HG03066 (cell line): ENCODE measurements around the gene CELF6.
A peak's percentile ranks its signal among the peaks of the same experiment; 100 is the strongest.

ENCODE experiments used
- ATAC-seq: cut with Tn5 transposase; IDR thresholded peaks from one replicate; pipeline ENCODE4 v1.9.1; 2021; ENCODE audit warnings: low read depth; ENCODE audit not compliant: unreplicated experiment

The CELF6 gene

DNA sequence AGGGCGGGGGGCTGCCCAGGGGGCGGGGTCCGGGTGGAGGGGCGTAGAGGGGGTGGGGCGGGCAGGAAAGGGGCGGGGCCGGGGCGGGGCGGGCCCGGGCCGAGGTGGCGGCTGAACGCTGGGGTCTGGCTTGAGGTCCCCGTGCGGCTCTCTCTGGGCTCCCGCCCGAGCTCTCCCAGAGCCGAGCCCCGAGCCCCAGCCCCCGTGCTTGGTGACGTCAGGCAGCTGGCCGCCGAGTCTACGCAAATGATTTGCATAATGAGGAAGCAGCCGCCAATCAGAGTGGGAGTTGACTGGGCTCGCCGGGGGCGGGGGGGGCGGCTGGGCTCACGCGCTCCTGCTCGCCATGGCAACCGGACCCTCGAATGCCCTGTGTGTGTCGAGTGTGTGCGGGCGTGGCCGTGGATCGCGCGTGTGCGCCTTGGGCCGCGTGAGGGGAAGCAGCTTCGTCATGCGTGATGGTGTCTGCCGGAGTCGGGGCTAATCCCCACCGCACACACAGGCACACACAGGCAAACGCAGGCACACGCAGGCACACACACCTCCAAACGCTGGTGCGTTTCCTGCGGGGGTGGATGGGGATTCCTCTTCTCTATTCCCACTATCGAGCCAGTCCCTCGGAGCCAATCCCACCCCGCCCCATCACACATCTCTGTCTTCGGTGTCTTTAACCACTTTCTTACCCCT lies at the start of gene CELF6:
Gene CELF6, minus strand, starts transcription at position 173 of the 687 bp plus-strand sequence. CDS start 283 bp downstream, outside the sequence.
- ATAC-seq, result peak; percentile 76

DNA sequence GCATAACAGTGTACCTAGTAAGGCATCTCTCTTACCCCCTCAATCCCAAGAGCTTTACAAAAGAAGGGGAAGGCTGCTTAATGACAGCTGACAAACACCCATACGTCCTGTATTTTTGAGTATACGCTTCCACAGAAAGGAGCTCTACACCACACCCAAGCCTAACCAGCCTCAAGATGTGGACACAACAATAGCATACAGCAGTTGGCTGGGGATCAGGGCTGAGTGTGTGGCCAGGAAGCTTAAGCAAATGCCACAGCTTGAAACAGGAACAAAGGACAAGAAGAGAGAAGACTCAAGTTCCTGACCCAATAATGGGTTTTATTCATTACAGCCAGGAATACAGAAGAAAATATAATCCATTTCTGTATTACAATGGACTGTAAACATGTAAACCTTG lies 48.9 kb upstream of the CELF6 start:
- no peak for ATAC-seq

DNA sequence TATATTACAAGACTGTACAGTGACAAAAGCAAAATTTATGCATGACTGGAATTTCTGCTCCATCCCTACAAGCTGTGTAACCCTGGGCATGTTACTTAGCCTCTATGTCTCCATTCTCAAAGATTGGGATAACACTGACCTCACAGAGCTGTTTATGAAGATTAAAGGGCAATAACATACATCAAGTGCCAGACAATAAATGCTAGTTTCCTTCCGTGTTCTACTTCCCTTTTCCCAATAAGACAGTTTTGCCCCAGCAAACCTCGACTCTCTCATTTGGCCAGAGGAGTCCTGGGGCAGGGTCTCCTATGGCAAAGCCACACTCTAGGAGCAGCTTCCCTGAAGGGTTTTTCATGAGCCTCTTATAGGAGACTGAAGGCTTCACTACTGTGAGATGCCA lies 48.4 kb upstream of the CELF6 start:
- no peak for ATAC-seq

GRCh38 chr15:72365844-72366243 lies 45.9 kb upstream of the CELF6 start:
- peak; percentile 93 for ATAC-seq

GRCh38 chr15:72361176-72361575 lies 41.2 kb upstream of the CELF6 start:
- ATAC-seq, result no peak

DNA sequence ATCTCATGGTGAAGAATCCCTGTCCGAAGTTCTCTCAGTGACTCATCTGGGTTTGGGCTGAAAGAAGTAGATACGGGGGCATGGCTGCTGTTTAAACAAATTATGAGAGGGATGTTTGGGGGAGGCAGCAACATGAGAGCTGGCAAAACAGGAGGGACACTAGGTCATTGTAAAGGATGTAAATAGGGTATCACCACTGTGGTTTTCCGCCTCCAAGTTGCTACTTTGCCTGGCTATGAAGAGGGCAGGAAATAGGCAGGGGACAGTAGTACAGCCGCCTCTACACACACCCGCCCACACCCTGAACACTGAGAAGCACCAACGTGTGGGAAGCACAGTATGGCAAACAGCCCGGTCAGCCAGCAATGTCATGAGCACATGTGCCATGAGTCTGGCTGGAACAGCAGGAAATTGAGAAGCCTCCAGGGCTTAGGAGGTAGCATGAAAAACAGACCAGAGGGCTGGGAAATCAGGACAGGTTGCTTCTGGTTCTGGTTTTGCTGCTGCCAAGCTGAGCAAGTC lies 38.8 kb upstream of the CELF6 start:
- ATAC-seq, result peak; percentile 90

DNA sequence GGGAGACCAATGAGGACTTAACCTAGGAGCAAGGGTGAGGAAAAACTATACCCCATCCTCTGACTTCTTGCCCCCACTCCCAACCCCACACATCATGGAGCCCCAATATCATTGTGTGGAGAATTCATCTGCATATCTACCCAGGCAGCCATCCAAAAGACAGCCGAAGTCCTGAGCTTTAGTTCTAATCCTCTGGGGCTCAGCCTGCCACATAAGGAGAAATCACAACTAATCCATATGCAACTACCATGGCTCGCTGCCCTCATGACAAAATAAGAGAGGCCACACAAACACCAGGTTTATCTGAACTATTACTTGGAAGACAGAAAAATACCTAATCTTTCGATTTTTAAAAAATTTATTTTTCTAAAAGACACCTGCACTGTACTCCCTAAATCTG lies 38.2 kb upstream of the CELF6 start:
- ATAC-seq, result no peak

- ATAC-seq, result no peak
Observed at GRCh38 chr15:72354496-72354895, 34.5 kb upstream of the CELF6 start.

DNA sequence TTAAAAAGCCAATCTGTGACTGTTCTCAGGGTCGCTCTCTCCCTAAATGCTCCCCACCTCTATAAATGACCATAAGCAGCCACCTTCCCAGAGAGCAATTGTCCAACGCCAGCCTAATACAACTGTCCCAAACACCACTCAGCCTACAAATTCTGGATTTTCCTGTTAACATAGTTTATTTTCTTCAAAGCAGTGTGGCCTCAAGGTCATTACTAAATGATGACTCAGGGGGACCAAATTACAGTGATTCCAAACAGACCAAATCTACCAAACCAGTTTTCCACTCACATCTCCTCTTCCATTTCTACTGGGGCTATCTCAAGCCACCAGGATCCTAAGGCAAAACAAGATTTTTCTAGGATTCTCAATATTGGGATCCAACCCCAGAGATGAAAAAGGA lies 33.3 kb upstream of the CELF6 start:
- no peak for ATAC-seq

- ATAC-seq, result no peak
Observed at GRCh38 chr15:72345806-72346205, 25.8 kb upstream of the CELF6 start.

- ATAC-seq, result no peak
Observed at GRCh38 chr15:72345280-72345679, 25.3 kb upstream of the CELF6 start.

GRCh38 chr15:72344602-72345001 lies 24.6 kb upstream of the CELF6 start:
- ATAC-seq, result no peak

DNA sequence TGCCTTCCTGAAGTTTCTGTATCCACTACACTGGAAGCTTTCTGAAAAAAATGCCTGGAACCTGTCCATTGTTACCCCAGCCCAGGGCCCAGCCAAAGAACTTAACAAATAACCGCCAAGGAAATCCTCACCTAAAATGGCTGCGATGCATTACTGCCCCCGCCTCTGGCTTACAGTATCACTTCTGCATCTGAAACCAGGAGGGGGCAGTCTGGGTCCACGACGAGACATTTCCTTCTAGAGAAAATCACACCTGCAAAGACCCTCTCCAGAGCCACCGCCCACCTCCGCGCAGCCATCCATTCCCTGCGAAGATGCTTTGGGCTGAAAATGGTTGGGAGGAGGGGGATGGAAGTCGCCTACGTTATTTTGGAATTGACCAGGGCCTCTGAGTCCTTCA lies 22.4 kb upstream of the CELF6 start:
- ATAC-seq, result no peak

DNA sequence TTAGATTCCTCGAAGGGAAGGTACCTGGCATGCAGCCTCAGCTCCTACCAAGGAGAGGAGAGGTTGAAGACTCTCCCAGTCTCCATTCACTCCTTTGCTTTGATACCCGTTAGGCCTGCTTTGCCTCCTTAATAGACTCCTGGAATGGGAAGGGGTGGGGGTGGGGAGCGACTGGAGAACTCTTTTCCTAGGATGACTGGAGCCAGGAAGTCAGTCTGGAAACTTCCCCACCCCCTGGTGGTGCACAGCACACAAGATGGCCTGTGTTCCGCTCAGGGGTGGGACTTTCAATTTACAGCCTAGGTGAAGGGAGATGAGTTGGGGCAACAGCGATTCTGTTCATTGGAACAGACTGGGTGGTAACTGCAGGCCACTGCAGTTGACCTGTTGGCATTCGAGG lies 21.4 kb upstream of the CELF6 start:
- no peak for ATAC-seq

DNA sequence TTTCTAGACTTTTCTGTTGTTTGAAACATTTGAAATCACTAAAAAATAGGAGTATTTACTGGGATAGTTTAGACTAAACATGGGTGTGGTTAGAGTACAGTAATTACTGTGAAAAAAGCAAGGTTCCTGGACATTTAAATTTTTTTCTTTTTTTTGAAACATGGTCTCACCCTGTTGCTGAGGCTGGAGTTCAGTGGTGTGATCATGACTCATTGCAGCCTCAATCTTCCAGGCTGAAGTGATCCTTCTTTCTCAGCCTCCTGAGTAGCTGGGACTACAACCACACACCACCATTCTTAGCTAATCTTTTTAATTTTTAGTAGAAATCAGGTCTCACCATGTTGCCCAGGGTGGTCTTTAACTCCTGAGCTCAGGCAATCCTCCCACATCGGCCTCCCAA lies 20.4 kb upstream of the CELF6 start:
- no peak for ATAC-seq

- no peak for ATAC-seq
Observed at GRCh38 chr15:72339777-72340177, 19.8 kb upstream of the CELF6 start.

- ATAC-seq, result no peak
Observed at GRCh38 chr15:72338617-72339321, 18.8 kb upstream of the CELF6 start.

DNA sequence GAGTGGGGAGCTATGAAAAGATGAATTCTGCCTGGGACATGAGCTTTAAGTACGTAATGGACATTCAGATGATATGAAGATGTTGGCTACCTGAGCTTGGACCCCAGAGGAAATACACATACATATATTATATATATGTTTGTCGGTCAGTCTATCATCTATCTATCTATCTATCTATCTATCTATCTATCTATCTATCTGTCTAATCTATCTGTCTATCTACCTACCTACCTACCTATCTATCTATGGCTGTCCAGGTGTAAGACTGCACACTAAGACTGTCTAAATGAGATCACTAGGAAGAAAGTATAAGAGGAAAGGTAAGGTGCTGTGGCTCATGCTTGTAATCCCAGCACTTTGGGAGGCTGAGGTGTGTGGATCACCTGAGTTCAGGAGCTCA lies 18.2 kb upstream of the CELF6 start:
- ATAC-seq, result no peak

GRCh38 chr15:72334842-72335241 lies 14.9 kb upstream of the CELF6 start:
- ATAC-seq, result no peak

GRCh38 chr15:72331021-72331420 lies 11.1 kb upstream of the CELF6 start:
- no peak for ATAC-seq

GRCh38 chr15:72323752-72324151 lies 3.8 kb upstream of the CELF6 start:
- no peak for ATAC-seq

DNA sequence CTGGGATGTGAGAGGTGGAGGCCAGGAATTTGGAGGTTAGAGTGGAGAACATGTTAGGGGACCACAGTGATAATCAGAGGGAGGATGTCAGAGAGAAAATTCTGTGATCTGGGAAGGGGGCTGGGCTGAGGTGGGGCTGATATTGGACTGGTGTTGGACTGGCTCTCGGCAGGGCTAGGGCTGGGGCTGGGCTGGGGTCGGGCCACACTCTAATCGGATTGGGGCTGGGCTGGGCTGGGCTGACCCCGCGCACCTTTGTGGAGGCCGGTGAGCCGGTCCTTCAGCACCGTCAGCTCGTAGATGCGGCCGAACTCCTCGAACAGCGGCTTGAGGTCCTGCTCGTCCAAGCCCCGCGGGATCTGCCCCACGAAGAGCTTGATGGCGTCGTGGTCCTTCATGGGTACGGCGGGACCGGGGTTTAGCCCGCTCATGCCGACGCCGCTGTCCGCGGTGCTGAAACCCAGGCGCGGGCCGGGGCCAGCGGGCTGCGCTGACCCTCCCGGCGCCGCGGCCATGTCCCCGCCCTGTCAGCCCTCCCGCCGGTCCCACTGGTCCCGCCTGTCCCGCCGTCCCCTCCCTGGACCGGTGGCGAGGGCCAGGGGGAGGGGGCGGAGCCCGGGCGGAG lies 485 bp downstream of the CELF6 start:
- ATAC-seq, result peak; percentile 33
